HepG2 (cell line): ENCODE data around the gene RASA3.

Experiments
- CBX1 ChIP-seq: IDR thresholded peaks from one replicate; pipeline ENCODE4 v1.6.1; 2016; ENCODE audit warnings: antibody characterized with exemption, low read depth
- CHD2 ChIP-seq: IDR thresholded peaks from 2 replicates; pipeline ENCODE4 v1.6.1; 2011; ENCODE audit warnings: low read depth, low read length, improper control_type of control experiment
- HIVEP1 ChIP-seq: sonication (generic); formaldehyde crosslinking; IDR thresholded peaks from 2 replicates; pipeline ENCODE4 v1.4.0; 2020; ENCODE audit warnings: mild to moderate bottlenecking, missing genetic modification reagents
- MAFF ChIP-seq: IDR thresholded peaks from 2 replicates; pipeline ENCODE4 v1.6.1; 2011; ENCODE audit warnings: low read depth, low read length, improper control_type of control experiment
- MAFG ChIP-seq: sonication (generic); formaldehyde crosslinking; IDR thresholded peaks from 2 replicates; pipeline ENCODE4 v1.5.1; 2020; ENCODE audit warnings: mild to moderate bottlenecking, missing genetic modification reagents
- MYC ChIP-seq: sonication (generic); formaldehyde crosslinking; IDR thresholded peaks from 2 replicates; pipeline ENCODE4 v1.9.0; 2021; ENCODE audit warnings: missing genetic modification reagents, borderline replicate concordance
- POLR2A ChIP-seq, 2 experiments: IDR thresholded peaks; 2 replicates each; pipeline ENCODE4 v1.6.1; 2011; ENCODE audit warnings: low read depth in 2 of 2, low read length in 2 of 2, mild to moderate bottlenecking in 1 of 2, moderate library complexity in 1 of 2; ENCODE audit not compliant: insufficient read depth in 1 of 2
- RELA ChIP-seq: sonication (generic); formaldehyde crosslinking; IDR thresholded peaks from 2 replicates; pipeline ENCODE4 v1.4.0; 2020; ENCODE audit warnings: missing genetic modification reagents
- TBL1XR1 ChIP-seq: fragments of 150-350 bp; IDR thresholded peaks from 2 replicates; pipeline ENCODE4 v1.6.1; 2014; ENCODE audit warnings: borderline replicate concordance, low read length; ENCODE audit not compliant: partially characterized antibody
- ZBTB7A ChIP-seq: sonication (generic); formaldehyde crosslinking; IDR thresholded peaks from 2 replicates; pipeline ENCODE4 v1.8.0; 2022; ENCODE audit warnings: mild to moderate bottlenecking, missing genetic modification reagents
- ZNF20 ChIP-seq: sonication (generic); formaldehyde crosslinking; IDR thresholded peaks from 2 replicates; pipeline ENCODE4 v1.4.0; 2020; ENCODE audit warnings: mild to moderate bottlenecking, moderate library complexity, missing genetic modification reagents
- ZNF224 ChIP-seq: sonication (generic); formaldehyde crosslinking; IDR thresholded peaks from 2 replicates; pipeline ENCODE4 v1.5.0; 2020; ENCODE audit warnings: mild to moderate bottlenecking, missing genetic modification reagents
- TF ChIP-seq, protein P1 (sequence below), 2 experiments: IDR thresholded peaks; 2 replicates each; pipeline ENCODE4 v1.6.1; 2011 to 2012; ENCODE audit warnings: low read length in 2 of 2, borderline replicate concordance in 1 of 2, low read depth in 1 of 2, mild to moderate bottlenecking in 1 of 2, moderate library complexity in 1 of 2

DNA sequence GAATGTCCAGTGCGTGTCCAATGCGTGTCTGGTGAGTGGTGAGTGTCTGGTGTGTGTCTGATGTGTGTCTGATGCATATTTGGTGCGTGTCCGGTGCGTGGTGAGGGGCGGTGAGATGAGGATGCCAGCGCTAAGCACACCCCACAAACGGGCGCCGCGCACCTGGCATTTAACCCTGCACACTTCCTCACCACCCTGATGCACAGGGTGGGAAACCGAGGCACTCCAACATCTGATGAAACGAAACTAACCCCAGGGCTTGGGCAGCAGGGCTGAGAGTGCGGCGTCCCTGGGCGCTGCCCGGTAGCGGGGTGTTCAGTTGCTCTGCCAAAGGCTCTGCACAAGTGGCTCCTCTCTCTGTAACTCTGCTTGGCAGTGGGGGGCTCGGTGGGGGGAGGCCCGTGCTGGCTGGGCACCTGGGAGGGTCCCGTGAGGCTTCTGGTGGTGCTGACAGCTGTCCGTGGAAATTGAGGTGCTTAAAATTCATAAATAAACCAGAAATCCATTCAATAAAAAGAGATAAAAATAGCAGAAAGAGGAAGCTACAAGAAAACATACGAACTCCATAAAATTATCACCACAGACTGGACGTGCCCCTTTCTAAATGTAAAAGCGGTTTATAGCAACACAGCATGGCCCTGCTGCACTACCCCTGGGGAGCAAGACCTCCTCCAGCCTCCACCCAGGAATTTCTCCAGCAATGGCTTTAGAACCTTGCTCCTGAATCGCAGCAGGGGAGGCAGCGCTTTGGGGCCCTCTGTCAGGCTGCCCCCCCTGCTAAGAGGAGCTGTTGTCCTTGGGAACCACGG lies 76.0 kb downstream of the RASA3 start:
- TF ChIP-seq MAFG (CRISPR knock-in tag) (no peak), MYC (CRISPR knock-in tag) (no peak), ZBTB7A (CRISPR knock-in tag) (no peak), HIVEP1 (CRISPR knock-in tag) (no peak), RELA (CRISPR knock-in tag) (no peak), ZNF224 (CRISPR knock-in tag) (no peak), CHD2 (no peak), TBL1XR1 (no peak), MAFF (no peak), ZNF20 (CRISPR knock-in tag) (no peak), CBX1 (no peak), POLR2A (IDR thresholded peaks at IDR 0.05; ENCODE audit: insufficient read depth in 1 of 2, low read depth in 2 of 2, low read length in 2 of 2) (no peak)
- TF ChIP-seq, protein P1, sequence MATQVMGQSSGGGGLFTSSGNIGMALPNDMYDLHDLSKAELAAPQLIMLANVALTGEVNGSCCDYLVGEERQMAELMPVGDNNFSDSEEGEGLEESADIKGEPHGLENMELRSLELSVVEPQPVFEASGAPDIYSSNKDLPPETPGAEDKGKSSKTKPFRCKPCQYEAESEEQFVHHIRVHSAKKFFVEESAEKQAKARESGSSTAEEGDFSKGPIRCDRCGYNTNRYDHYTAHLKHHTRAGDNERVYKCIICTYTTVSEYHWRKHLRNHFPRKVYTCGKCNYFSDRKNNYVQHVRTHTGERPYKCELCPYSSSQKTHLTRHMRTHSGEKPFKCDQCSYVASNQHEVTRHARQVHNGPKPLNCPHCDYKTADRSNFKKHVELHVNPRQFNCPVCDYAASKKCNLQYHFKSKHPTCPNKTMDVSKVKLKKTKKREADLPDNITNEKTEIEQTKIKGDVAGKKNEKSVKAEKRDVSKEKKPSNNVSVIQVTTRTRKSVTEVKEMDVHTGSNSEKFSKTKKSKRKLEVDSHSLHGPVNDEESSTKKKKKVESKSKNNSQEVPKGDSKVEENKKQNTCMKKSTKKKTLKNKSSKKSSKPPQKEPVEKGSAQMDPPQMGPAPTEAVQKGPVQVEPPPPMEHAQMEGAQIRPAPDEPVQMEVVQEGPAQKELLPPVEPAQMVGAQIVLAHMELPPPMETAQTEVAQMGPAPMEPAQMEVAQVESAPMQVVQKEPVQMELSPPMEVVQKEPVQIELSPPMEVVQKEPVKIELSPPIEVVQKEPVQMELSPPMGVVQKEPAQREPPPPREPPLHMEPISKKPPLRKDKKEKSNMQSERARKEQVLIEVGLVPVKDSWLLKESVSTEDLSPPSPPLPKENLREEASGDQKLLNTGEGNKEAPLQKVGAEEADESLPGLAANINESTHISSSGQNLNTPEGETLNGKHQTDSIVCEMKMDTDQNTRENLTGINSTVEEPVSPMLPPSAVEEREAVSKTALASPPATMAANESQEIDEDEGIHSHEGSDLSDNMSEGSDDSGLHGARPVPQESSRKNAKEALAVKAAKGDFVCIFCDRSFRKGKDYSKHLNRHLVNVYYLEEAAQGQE (IDR thresholded peaks at IDR 0.05; ENCODE audit: borderline replicate concordance in 1 of 2, low read depth in 1 of 2, low read length in 2 of 2) = no peak
